Endothelial cell of umbilical vein (primary cell): ENCODE measurements around the gene DAZL. TPM values are rescaled to one million over a fixed set of nuclear protein-coding genes. Genes with fewer than 3 reads are reported as not detected.

Experiments
- BruUV-seq: library from RNA; stranded (reverse); fragments of 400-500 nt; replicated peaks from 2 replicates; lab custom pipeline; 2021; lab: Mats Ljungman, UMichigan
- CTCF ChIA-PET: fragments of 300-600, 350-600 bp; sonication (Branson Sonifier 250); formaldehyde crosslinking; loops from one replicate; lab custom pipeline; 2021; ENCODE audit warnings: antibody characterized with exemption, inconsistent platforms; lab: Charles Lee
- POLR2A ChIA-PET: fragments of 300-600, 350-600 bp; sonication (Branson Sonifier 250); formaldehyde crosslinking; loops from one replicate; lab custom pipeline; 2021; ENCODE audit warnings: antibody characterized with exemption, inconsistent platforms; lab: Charles Lee
- DNase-seq: peaks from one replicate; pipeline ENCODE4 v3.0.0-alpha.2; 2011; ENCODE audit warnings: low read depth, low spot score
- FAIRE-seq: peaks from 2 replicates; lab custom pipeline; 2011; peaks lifted over from hg19 to GRCh38; lab: Jason Lieb, UNC
- H2AFZ ChIP-seq: 2 replicates; pipeline ENCODE4 v1.6.0; 2012; ENCODE audit warnings: low read depth, low read length, control low read depth, inconsistent platforms
- H3K27ac ChIP-seq: 2 replicates; pipeline ENCODE4 v1.5.1; 2011; ENCODE audit warnings: low read depth, mild to moderate bottlenecking, control low read depth, low read length, moderate library complexity; ENCODE audit not compliant: insufficient read depth
- H3K27me3 ChIP-seq, 2 experiments: 2 replicates each; pipeline versions ENCODE4 v1.6.0 to v1.6.1; 2011; ENCODE audit warnings: low read length in 2 of 2, mixed read lengths in 1 of 2; ENCODE audit not compliant: control insufficient read depth in 2 of 2, insufficient read depth in 2 of 2
- H3K36me3 ChIP-seq, 2 experiments: 2 replicates in 1 of 2; 3 replicates in 1 of 2; pipeline ENCODE4 v1.5.1; 2011; ENCODE audit warnings: low read length in 2 of 2, mild to moderate bottlenecking in 1 of 2, moderate library complexity in 1 of 2; ENCODE audit not compliant: control insufficient read depth in 2 of 2, insufficient read depth in 2 of 2; ENCODE audit errors: extremely low read depth in 1 of 2
- H3K4me1 ChIP-seq: 3 replicates; pipeline ENCODE4 v1.5.1; 2011; ENCODE audit warnings: mild to moderate bottlenecking, low read length; ENCODE audit not compliant: control insufficient read depth, insufficient read depth; ENCODE audit errors: extremely low read depth
- H3K4me2 ChIP-seq: 2 replicates; pipeline ENCODE4 v1.6.1; 2011; ENCODE audit warnings: low read length, control low read depth, mixed read lengths; ENCODE audit not compliant: insufficient read depth
- H3K4me3 ChIP-seq, 3 experiments: fragments of 200-600 bp in 1 of 3; sonication (generic), shearing (Covaris generic) in 1 of 3; replicated peaks in 1 of 3; 2 replicates each; pipeline ENCODE4 v1.5.1; 2011 to 2016; ENCODE audit warnings: control low read depth in 3 of 3, low read length in 3 of 3, mild to moderate bottlenecking in 2 of 3, inconsistent platforms in 1 of 3, low read depth in 1 of 3, moderate library complexity in 1 of 3; ENCODE audit not compliant: insufficient read depth in 1 of 3
- H3K79me2 ChIP-seq: 2 replicates; pipeline ENCODE4 v1.6.0; 2012; ENCODE audit warnings: low read length, inconsistent platforms; ENCODE audit not compliant: control insufficient read depth, insufficient read depth
- H3K9ac ChIP-seq: replicated peaks from 2 replicates; pipeline ENCODE3; 2011; ENCODE audit warnings: low read length, control low read depth; ENCODE audit not compliant: insufficient read depth; ENCODE audit errors: extremely low read depth
- H3K9me1 ChIP-seq: replicated peaks from 3 replicates; pipeline ENCODE4 v1.6.0; 2011; ENCODE audit warnings: mild to moderate bottlenecking, low read length; ENCODE audit not compliant: control insufficient read depth, insufficient read depth; ENCODE audit errors: extremely low read depth
- H3K9me3 ChIP-seq: replicated peaks from 2 replicates; pipeline ENCODE4 v1.5.1; 2012; ENCODE audit warnings: low read length, inconsistent platforms; ENCODE audit not compliant: control insufficient read depth, insufficient read depth
- H4K20me1 ChIP-seq: replicated peaks from 2 replicates; pipeline ENCODE3; 2011; ENCODE audit warnings: mild to moderate bottlenecking, low read length; ENCODE audit not compliant: control insufficient read depth, insufficient read depth; ENCODE audit errors: extremely low read depth
- EZH2 ChIP-seq: IDR thresholded peaks from 2 replicates; pipeline ENCODE4 v1.6.1; 2012; ENCODE audit warnings: borderline replicate concordance, low read depth, mild to moderate bottlenecking, moderate library complexity, low read length, inconsistent platforms; ENCODE audit not compliant: severe bottlenecking
- FOS ChIP-seq: IDR thresholded peaks from 2 replicates; pipeline ENCODE4 v1.6.1; 2011; ENCODE audit warnings: mild to moderate bottlenecking, low read length, moderate library complexity, borderline replicate concordance; ENCODE audit not compliant: insufficient read depth
- GATA2 ChIP-seq: IDR thresholded peaks from 2 replicates; pipeline ENCODE4 v1.7.0; 2011; ENCODE audit warnings: low read depth, mild to moderate bottlenecking, moderate library complexity, mixed read lengths, low read length; ENCODE audit not compliant: insufficient read length, insufficient read depth
- JUN ChIP-seq: IDR thresholded peaks from 2 replicates; pipeline ENCODE4 v1.6.1; 2011; ENCODE audit warnings: borderline replicate concordance, low read depth; ENCODE audit not compliant: insufficient read length, insufficient read depth
- MAX ChIP-seq: IDR thresholded peaks from 2 replicates; pipeline ENCODE4 v1.6.1; 2011; ENCODE audit not compliant: insufficient read depth, insufficient read length
- MYC ChIP-seq: IDR thresholded peaks from one replicate; pipeline ENCODE4 v1.6.1; 2011; ENCODE audit warnings: mild to moderate bottlenecking, low read depth, low read length
- POLR2A ChIP-seq: IDR thresholded peaks from 2 replicates; pipeline ENCODE4 v1.6.1; 2012; ENCODE audit warnings: low read depth, mild to moderate bottlenecking, control low read depth, low read length
- POLR2AphosphoS5 ChIP-seq: IDR thresholded peaks from 2 replicates; pipeline ENCODE4 v1.6.1; 2012; ENCODE audit warnings: low read depth, mild to moderate bottlenecking, control low read depth, low read length, moderate library complexity; ENCODE audit not compliant: insufficient read depth
- dilution Hi-C: fragments of 300-500 bp; cut with MboI; formaldehyde crosslinking; loops from one replicate; pipeline ENCODE4 v1.15.0; 2019; ENCODE audit warnings: low sequenced_read_pairs; ENCODE audit not compliant: extremely low pct_ligation_motif_present
- intact Hi-C: fragments of 100-400 bp; cut with micrococcal nuclease; formaldehyde crosslinking; loops from one replicate; pipeline ENCODE4 v1.10.0; 2022
- polyA plus RNA-seq, 4 experiments: library from polyadenylated mRNA; depleted of rRNA in 3 of 4; stranded (reverse) in 3 of 4; unstranded in 1 of 4; fragments of >200 nt; gene quantifications; 2 replicates each; pipeline versions ENCODE4 v1.2.1 to v1.2.3, GENCODE V29; 2011 to 2012; ENCODE audit warnings: missing spikeins in 1 of 4
- total RNA-seq: library from RNA; stranded (reverse); gene quantifications from 2 replicates; pipeline ENCODE4 v1.2.3, GENCODE V29; 2021
- TF ChIP-seq, protein P1 (sequence below), 2 donors: IDR thresholded peaks; 1 replicate in 1 of 2; 2 replicates in 1 of 2; pipeline ENCODE4 v1.5.1; 2011; ENCODE audit warnings: low read length in 2 of 2, mild to moderate bottlenecking in 2 of 2, moderate library complexity in 2 of 2, control low read depth in 1 of 2, inconsistent platforms in 1 of 2, low read depth in 1 of 2; ENCODE audit not compliant: insufficient read depth in 1 of 2; ENCODE audit errors: extremely low read depth in 1 of 2

DAZL gene
- total and polyA plus RNA-seq, 2 donors (not counting 3 experiments of a cell fraction or from before 2014, with no cell fraction given) = not detected

- POLR2A ChIA-PET = no interaction called here
- Histone ChIP-seq H4K20me1 (no peaks in the 10 kb centered on the region), H2AFZ (no peak overlapping the region), H3K9me1 (no peaks in the 10 kb centered on the region), H3K27ac (no peak overlapping the region), H3K27me3 (peaks cover 3 to 4% of the 10 kb centered on the region in 2 experiments), H3K4me1 (peaks cover 6% of the 10 kb centered on the region), H3K9me3 (no peaks in the 10 kb centered on the region), H3K9ac (no peak overlapping the region), H3K4me2 (no peak overlapping the region), H3K79me2 (no peaks in the 10 kb centered on the region), H3K36me3 (no peaks in the 10 kb centered on the region), H3K4me3 (no peak overlapping the region)
- dilution Hi-C loops = no loop called here
- BruUV-seq = no TSS peak
- no peak for FAIRE-seq
- no peak for DNase-seq
- intact Hi-C loops = loop anchor here (5.0 kb wide), 1 partner anchor 504 kb away; no protein-coding TSS in a partner anchor
- CTCF ChIA-PET = interaction anchor here (0.6 to 3.9 kb wide), 11 partner anchors 14 to 293 kb away, joined by 3 to 188 read pairs (median 12); partner anchors contain the start of genes DPH3 and OXNAD1
- TF ChIP-seq FOS = no peak
- TF ChIP-seq, protein P1, sequence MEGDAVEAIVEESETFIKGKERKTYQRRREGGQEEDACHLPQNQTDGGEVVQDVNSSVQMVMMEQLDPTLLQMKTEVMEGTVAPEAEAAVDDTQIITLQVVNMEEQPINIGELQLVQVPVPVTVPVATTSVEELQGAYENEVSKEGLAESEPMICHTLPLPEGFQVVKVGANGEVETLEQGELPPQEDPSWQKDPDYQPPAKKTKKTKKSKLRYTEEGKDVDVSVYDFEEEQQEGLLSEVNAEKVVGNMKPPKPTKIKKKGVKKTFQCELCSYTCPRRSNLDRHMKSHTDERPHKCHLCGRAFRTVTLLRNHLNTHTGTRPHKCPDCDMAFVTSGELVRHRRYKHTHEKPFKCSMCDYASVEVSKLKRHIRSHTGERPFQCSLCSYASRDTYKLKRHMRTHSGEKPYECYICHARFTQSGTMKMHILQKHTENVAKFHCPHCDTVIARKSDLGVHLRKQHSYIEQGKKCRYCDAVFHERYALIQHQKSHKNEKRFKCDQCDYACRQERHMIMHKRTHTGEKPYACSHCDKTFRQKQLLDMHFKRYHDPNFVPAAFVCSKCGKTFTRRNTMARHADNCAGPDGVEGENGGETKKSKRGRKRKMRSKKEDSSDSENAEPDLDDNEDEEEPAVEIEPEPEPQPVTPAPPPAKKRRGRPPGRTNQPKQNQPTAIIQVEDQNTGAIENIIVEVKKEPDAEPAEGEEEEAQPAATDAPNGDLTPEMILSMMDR (IDR thresholded peaks at IDR 0.05; ENCODE audit: extremely low read depth in 1 of 2, insufficient read depth in 1 of 2, low read depth in 1 of 2, low read length in 2 of 2) = no peak
- no peak for TF ChIP-seq POLR2A
- no peak for TF ChIP-seq MAX
- TF ChIP-seq GATA2 = no peak
- TF ChIP-seq POLR2AphosphoS5 = no peak
- no peak for TF ChIP-seq EZH2
- TF ChIP-seq MYC = no peak
- TF ChIP-seq JUN = no peak
Measured at GRCh38 chr3:16551342-16551976, 53.8 kb downstream of the DAZL start.
